Measurements from ENCODE around the gene WHRN. TPM values are rescaled to one million over a fixed set of nuclear protein-coding genes. Genes with fewer than 3 reads are reported as not detected.

Gene WHRN
- total RNA-seq, 1 experiment from 2014 or later = 6.6 TPM

DNA sequence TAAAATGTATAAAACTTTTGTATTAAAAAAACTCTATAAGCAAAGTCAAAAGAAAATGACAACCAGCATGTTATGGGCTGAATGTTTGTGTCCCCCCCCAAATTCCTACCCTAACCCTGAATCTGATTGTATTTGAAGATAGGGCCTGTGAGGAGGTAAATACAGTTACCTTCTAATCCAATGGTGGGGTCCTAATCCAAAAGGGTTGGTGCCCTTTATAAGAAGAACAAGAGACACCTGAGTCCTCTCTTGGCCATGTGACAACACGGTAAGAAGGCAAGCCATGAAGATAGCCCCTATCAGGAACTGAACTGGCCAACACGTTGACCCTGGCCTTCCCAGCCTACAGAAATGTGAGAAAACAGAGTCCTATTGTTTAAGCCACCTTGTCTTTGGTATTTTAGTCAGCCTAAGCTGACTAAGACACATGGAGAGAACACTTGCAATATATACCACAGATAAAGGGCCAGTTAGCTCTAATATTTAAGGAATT, 67.8 kb downstream of the WHRN start:
- no peak for DNase-seq (ENCODE audit: low read depth)
- in situ Hi-C loops (cut with HindIII; ENCODE audit: low pct_unique_long_range_greater_than_20kb, low sequenced_read_pairs) = no loop called here

DNA sequence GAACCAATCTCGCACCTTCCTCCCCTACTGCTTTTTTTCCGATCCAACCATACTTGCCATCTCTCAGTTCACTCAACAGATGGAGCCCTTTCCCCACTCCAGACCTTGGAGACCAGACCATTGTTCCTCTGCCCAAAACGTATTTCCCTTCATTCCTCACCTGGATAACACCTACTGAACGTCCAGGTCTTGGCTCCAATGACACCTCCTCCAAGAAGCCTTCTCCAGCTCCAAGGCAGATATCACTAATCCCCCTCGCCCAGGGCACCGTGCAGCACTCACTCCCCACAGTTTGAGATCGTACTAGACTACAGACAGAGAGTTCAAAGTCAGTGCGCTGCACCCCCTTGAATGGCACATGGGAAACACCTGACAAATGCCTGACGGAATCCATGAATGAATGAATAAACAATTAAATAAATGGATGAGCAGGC, 70.4 kb downstream of the WHRN start:
- peak; percentile 23 for DNase-seq (ENCODE audit: low read depth)
- in situ Hi-C loops (cut with HindIII; ENCODE audit: low pct_unique_long_range_greater_than_20kb, low sequenced_read_pairs) = no loop called here

DNA sequence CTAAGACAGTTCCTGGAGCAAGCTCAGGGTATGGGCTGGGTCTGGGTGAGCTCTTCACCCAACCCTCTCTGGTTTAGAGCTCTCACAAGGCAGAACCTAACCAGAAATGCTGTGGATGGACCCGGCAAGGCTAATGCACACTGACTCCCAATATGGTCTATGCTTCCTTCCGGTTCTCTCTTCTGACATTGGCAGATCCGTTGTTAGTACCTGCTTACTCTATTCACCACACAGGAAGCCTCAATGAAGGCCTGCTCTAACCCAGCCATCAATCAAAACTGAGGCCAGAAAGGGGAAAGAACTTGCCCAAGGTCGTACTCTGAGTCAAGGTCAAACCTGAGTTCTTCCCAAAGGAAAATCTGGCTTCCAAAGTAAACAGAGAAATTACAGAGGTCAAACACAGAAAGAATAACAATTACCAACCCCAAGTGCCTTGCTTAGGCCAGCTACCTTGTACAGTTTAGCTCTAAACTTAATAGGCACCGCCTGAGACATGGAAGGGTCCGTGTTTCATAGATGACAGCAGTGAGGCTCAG, 71.5 kb downstream of the WHRN start:
- no peak for DNase-seq (ENCODE audit: low read depth)
- in situ Hi-C loops (cut with HindIII; ENCODE audit: low pct_unique_long_range_greater_than_20kb, low sequenced_read_pairs) = no loop called here

DNA sequence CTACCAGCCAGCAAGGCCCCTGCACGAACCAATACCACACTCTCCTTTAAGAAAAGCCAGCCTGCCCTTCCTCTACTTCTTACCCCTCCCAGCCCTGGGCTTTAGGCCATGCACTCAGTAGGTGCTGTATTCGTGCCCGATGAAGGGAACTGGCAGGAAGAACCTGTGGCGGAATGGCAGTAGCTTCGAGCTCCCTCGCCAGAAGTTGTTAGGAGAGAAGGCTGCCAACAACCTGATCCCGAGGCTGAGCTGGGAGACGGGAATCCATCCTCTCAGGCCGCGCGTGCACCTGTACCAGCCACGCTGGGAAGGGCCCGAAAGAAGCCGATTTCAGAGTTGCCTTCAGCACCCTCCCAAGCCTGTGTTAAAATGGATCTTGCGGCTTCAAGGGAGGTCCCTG, 72.2 kb downstream of the WHRN start:
- in situ Hi-C loops (cut with HindIII; ENCODE audit: low pct_unique_long_range_greater_than_20kb, low sequenced_read_pairs) = no loop called here
- no peak for DNase-seq (ENCODE audit: low read depth)

DNA sequence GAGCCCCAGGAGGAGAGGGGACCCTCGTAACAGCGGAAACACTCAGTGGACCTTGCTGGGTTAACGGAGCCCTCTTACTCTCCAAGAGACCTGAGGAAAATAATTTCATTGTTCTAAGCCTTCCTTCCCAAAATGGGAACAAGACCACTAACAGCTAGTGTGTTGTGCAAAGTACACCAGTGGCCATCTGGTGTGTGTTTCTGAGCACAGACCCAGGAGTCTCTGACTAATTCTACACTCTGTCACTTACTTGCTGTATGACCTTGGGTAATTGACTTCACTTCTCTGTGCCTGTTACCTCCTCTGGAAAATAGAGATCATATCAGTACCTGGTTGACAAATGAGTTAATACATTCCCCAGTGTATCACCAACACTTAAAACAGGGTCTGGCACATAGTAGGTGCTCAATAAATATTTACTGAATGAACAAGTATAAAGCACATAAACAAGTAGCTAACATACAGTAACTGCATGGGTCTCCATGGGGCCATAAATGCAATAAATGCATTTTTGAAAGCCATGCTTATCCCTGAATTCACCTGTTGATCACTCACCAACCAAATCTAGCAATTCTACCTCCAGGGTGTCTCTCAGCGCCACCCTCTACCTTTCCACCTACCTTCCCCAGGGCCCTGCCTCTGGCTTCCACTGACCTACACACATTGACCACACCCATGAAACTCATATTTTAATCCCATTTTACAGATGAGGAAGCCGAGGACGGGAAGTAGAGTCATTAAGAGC, 72.8 kb downstream of the WHRN start:
- in situ Hi-C loops (cut with HindIII; ENCODE audit: low pct_unique_long_range_greater_than_20kb, low sequenced_read_pairs) = no loop called here
- no peak for DNase-seq (ENCODE audit: low read depth)

DNA sequence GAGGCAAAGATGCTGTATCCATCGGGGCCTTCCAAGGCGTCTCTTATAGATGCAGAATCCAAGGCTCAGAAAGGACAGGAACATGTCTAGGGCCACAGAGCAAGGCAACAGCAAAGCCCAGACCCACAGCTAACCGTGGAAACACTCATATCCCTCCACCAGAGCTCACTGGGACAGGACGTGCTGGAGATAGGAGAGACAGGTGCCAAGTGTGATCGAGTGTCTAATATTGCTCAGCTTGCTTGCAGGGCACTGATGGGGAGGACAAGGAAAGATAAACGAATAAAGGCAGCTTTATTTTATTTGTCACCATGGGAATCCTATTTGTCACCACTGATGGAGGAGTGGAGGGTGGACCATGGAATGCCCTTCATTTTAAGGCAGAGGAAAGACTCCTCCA, 73.5 kb downstream of the WHRN start:
- in situ Hi-C loops (cut with HindIII; ENCODE audit: low pct_unique_long_range_greater_than_20kb, low sequenced_read_pairs) = no loop called here
- no peak for DNase-seq (ENCODE audit: low read depth)

DNA sequence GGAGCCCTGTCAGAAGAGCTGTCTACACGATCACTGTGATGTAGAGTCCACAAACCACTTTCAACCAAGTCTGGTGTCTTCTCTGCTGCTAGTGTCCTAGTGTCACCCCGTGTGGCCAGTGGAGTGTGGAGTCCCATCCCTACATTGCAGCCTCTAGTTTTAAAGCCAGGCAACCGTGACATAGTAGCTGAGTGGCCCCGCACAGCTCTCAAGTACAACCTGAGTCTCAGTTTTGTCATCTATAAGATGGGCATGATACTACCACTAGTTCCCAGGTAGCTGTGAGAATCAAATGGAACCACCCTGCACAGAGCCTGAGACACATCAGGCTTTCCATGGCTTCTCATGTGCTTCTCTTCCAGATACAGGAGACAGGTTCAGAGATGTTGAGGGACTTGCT, 74.3 kb downstream of the WHRN start:
- in situ Hi-C loops (cut with HindIII; ENCODE audit: low pct_unique_long_range_greater_than_20kb, low sequenced_read_pairs) = no loop called here

DNA sequence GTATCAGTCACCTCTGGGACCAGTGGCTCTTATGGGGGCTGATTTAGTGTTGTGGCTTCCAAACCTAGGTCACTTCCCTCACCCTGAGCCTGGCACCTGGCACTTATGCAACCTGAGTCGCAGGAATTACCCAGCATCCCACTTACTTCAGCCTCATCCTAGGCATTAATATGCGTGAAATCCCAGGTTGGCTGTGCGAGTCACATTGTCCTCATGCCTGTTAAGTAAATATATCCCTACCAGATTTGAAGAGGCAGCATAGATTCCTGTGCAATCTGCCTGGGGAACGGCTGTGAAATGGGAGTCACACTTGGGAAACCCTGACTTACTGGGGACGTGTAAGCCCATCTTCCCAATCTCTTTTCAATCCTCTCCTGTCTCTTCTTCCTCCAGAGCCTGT, 74.8 kb downstream of the WHRN start:
- in situ Hi-C loops (cut with HindIII; ENCODE audit: low pct_unique_long_range_greater_than_20kb, low sequenced_read_pairs) = no loop called here
- peak; percentile 31 for DNase-seq (ENCODE audit: low read depth)

More for the DNA sequence above, 74.3 kb downstream of the WHRN start:
- DNase-seq (ENCODE audit: low read depth) = no peak

DNA sequence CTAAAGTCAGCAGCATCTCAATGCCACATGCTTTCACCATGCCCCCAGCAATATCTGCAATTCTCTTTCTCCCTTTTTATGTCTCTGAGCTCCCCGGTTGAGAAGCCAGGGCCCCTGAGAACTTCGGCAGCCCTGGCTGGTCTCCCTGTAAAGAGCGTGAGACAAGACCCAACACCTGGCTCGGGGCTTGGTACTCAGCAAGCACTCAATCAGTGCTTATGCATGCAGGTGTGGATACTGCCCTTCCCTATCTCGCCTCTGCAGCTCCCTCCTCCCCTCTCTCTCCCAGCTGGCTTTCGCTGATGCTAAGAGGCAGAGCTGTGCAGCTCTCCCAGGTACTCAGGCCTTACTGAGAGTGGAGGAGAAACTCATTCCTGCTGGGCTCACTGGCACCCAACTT, 75.8 kb downstream of the WHRN start:
- in situ Hi-C loops (cut with HindIII; ENCODE audit: low pct_unique_long_range_greater_than_20kb, low sequenced_read_pairs) = no loop called here
- no peak for DNase-seq (ENCODE audit: low read depth)

DNA sequence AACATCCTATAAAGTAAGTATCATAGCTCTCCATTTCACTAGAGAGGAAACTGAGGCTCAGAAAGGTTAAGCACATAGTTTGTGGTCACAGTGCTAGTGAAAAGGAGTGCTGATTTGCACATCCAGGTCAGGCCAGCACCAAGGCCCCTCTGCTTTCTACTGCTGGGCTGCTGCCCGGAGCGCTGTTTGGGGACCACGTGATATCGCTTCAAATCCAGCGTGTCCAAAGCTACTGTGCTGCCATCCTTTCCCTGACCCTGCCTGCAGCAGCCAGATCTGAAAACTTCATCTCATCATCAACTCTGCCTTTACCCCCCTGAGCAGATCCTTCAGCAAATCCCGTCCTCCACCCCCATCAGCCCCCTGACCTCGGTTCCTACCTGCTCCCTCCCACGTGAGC, 76.8 kb downstream of the WHRN start:
- in situ Hi-C loops (cut with HindIII; ENCODE audit: low pct_unique_long_range_greater_than_20kb, low sequenced_read_pairs) = no loop called here
- DNase-seq (ENCODE audit: low read depth) = no peak

DNA sequence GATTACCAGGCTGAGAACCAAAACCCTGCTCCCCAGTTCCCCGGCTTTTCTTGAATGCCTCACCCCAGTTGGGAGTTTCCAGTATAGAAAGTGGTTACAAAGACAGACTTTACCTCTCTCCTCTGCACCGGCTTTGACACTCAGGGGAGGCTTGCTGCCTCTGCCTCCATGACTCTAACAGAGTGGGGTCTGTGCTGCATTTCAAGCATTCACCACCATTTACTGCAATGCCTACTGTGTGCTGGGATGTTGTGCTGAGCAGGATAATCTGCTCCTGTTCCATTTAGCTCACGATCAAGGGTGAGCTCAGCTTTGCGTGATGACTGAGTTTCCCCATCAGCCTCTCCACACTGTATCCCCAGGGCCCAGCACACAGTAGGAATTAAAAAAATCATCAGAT, 77.6 kb downstream of the WHRN start:
- DNase-seq (ENCODE audit: low read depth) = no peak
- in situ Hi-C loops (cut with HindIII; ENCODE audit: low pct_unique_long_range_greater_than_20kb, low sequenced_read_pairs) = no loop called here

DNA sequence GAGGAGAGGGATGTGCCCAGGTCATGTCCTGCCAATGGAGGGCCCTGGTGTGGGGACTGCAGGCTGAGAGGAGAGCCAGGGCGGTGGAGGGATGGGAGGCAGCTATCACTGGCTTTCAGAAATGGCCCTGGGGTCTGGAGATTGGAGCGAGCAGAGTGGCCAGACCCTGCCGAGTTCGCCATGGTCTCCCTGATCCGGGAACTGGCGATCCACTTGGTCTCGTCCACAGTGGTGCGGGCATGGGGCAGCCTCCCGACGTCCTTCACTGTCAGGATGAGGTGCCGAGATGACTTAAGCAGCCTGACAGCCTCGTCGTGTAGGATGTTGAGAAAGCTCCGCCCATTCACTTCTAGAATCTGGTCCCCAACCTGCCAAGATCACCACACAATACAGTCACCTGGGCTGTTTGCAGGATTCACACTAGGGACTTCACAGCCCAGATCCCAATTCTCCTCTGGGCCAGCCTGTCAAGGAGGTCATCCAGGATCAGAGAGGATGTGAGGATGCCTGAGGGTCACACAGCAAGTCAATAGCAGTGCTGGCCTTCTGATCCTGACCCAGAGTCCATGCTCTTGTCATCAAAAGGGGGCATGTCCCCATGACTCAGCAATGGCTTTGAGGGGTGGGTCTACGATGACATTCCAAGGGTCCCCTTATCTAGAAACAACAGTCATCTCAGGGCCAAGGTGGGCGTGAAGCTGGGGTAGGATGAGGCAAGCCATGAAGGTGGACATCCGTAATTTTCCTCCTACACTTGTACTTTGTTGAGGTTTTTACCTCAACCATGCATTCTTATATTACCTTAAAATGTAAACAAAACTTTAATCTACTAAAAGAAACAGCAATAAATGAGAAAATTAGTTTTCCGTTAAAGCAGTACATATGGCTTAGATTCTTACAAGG, 79.0 kb downstream of the WHRN start:
- DNase-seq (ENCODE audit: low read depth) = no peak
- in situ Hi-C loops (cut with HindIII; ENCODE audit: low pct_unique_long_range_greater_than_20kb, low sequenced_read_pairs) = no loop called here

DNA sequence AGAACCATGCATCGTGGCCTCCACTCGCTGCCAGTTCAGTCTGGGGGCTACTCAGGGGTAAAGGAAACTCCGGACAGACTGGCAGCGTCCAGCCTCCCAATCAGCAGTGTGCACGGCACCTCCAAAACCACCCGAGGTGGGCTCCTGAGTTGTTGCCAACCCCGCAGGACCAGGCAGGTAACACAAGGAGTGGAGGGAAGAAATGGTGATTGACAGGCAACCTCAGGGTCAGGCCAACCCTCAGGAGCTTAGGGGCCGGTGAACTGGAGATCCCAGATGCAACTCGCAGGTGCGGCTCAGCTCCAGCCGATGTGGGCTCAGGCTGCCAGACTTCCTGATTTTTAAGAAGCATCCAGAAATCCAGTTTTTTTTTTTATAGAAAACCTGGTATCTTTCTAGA, 80.1 kb downstream of the WHRN start:
- DNase-seq (ENCODE audit: low read depth) = no peak
- in situ Hi-C loops (cut with HindIII; ENCODE audit: low pct_unique_long_range_greater_than_20kb, low sequenced_read_pairs) = no loop called here

DNA sequence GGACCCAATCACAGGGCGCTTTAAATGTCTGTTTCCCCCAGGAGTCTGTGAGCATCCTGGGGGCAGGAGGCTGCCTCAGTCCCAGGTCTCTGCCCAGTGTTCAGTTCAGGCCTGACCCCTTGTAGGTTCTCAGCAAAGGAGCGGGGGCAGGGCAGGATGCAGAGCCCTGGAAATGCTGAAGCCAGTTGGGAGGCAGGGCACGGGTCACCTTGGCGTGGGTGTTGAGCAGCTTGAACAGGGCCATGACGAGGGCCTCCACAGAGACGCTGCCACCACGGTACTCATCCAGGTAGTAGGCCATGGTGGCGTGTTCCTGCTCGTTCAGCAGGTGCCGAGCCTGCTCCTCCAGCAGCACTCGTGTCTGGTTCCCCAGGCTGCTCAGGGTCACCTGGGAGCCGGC, 81.1 kb downstream of the WHRN start:
- in situ Hi-C loops (cut with HindIII; ENCODE audit: low pct_unique_long_range_greater_than_20kb, low sequenced_read_pairs) = no loop called here
- DNase-seq (ENCODE audit: low read depth) = no peak

DNA sequence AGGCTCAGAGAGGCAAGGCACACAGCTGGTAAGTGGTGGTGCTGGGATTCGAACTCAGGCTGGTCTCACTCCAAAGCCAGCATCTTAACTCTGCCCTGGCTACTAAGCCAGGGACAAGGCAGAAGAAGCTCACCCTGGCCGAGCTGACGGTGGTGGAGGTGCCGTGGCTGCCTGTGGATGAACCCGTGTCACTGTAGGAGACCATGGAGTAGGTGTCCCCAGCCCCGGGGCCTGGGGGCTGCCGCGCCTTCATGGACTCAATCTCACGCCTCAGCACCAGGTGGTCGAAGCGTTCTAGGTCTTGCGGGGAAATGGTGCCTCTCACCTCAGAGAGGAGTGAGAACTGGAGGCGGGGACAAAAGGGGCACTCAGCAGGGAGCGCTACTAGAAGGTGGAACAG, 82.1 kb downstream of the WHRN start:
- DNase-seq (ENCODE audit: low read depth) = no peak
- in situ Hi-C loops (cut with HindIII; ENCODE audit: low pct_unique_long_range_greater_than_20kb, low sequenced_read_pairs) = no loop called here

DNA sequence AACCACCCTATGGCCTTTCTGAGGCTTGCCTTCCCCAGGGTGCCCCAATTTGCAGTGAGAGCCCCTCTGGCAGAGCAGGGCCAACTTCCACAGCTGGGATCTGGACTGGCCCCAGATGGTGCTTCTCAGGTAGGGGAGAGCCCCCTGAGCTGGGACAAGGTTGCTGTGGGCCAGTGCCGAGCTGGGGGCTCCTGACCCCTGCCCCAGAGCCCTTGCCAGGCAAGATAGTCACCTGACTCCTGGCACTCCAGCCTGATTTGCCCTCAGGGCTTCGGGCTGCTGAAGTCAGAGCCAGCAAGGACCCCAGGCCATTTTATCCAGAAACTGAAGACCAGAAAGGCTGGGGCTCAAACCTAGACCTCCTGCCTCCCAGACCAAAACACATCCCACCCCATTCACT, 84.1 kb downstream of the WHRN start:
- in situ Hi-C loops (cut with HindIII; ENCODE audit: low pct_unique_long_range_greater_than_20kb, low sequenced_read_pairs) = no loop called here
- no peak for DNase-seq (ENCODE audit: low read depth)

DNA sequence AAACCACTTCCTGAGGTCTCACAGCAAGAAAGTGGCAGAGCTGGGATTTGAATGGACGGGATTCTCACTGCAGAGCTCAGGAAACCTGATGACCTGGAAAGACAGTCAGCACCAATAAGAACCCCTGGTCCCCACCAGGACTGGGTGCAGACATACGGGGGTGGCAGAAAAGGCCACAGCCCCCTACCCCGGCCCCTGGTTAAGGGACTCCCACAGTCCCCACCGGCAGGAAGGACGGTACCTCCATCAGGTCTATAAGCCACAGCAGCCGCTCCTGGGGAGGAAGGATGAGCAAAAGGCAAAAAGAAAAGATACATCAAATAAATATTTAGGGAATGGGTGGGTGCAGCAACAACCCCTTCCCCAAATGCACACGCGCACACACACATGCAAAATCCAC, 85.5 kb downstream of the WHRN start:
- no peak for DNase-seq (ENCODE audit: low read depth)
- in situ Hi-C loops (cut with HindIII; ENCODE audit: low pct_unique_long_range_greater_than_20kb, low sequenced_read_pairs) = no loop called here

DNA sequence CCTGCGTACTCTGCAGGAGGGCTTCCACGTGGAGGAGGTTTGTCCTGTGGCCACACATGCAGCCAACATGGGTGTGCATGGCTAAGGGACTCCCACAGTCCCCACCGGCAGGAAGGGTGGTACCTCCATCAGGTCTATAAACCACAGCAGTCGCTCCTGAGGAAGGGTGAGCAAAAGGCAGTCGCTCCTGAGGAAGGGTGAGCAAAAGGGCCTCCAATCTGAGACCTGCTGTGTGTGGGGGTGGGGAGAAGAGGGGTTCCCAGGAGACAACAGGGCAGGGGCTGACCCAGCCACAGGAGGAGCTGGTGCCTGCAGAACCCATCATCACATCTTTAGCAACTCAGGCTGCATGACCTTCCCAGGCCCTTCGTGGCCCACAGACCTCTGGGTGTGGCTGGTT, 87.2 kb downstream of the WHRN start:
- no peak for DNase-seq (ENCODE audit: low read depth)
- in situ Hi-C loops (cut with HindIII; ENCODE audit: low pct_unique_long_range_greater_than_20kb, low sequenced_read_pairs) = no loop called here

DNA sequence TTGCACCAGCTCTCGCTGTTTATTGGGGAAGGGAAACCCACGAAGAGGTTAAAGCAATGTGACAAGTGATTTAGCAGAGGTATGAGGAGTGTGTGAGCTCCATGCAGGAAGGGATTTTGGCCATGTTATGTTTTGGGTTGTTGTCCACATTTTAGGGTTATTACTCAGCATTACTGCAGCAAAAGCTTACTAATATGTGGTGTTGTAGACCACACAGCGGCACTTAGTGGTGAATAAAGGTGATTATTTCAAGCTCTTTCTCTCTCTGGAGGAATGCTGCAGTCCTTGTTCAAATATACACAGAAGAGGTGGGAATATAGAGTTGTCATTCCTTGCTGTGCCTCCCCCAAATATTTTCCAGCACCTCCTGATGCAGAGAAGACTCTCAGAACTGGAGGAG, 87.8 kb downstream of the WHRN start:
- in situ Hi-C loops (cut with HindIII; ENCODE audit: low pct_unique_long_range_greater_than_20kb, low sequenced_read_pairs) = no loop called here
- no peak for DNase-seq (ENCODE audit: low read depth)
